Measurements from ENCODE around the gene ABHD17C.

ABHD17C gene

DNA sequence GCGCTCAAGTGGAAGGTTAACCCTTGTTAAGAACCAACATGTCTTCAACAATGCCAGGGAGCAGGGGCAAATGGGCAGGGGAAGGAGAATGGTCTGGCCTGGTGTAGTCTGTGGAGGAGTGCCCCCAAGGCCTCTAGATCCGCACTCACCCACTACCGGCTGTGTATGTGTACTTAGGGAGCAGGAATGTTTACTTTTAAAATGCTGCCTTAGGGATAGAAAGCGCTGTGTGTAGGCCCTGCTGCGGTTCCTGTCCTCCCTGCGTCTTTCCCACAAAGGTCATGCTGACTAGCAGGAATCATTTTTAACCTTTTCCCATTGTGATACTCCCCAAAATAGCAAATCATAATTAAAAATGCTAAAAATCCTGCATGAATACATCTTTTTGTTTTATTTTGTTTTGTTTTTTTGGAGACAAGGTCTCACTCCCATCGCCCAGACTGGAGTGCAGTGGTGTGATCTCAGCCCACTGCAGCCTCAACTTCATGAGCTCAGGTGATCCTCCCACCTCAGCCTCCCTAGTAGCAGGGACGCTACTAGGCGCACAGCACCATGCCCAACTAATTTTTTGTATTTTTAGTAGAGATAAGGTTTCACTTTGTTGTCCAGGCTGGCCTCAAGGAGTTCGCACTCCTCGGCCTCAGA lies 48.2 kb downstream of the ABHD17C start:
- TF ChIP-seq, protein P1, sequence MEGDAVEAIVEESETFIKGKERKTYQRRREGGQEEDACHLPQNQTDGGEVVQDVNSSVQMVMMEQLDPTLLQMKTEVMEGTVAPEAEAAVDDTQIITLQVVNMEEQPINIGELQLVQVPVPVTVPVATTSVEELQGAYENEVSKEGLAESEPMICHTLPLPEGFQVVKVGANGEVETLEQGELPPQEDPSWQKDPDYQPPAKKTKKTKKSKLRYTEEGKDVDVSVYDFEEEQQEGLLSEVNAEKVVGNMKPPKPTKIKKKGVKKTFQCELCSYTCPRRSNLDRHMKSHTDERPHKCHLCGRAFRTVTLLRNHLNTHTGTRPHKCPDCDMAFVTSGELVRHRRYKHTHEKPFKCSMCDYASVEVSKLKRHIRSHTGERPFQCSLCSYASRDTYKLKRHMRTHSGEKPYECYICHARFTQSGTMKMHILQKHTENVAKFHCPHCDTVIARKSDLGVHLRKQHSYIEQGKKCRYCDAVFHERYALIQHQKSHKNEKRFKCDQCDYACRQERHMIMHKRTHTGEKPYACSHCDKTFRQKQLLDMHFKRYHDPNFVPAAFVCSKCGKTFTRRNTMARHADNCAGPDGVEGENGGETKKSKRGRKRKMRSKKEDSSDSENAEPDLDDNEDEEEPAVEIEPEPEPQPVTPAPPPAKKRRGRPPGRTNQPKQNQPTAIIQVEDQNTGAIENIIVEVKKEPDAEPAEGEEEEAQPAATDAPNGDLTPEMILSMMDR (IDR thresholded peaks at IDR 0.05; ENCODE audit: low read depth, low read length, missing control alignments) = no peak
- H3K4me3 ChIP-seq (ENCODE audit: low read depth, low read length) = no peak overlapping the region
- DNase-seq (ENCODE audit: low read depth) = no peak
- in situ Hi-C loops (cut with HindIII; ENCODE audit: low sequenced_read_pairs) = no loop called here

DNA sequence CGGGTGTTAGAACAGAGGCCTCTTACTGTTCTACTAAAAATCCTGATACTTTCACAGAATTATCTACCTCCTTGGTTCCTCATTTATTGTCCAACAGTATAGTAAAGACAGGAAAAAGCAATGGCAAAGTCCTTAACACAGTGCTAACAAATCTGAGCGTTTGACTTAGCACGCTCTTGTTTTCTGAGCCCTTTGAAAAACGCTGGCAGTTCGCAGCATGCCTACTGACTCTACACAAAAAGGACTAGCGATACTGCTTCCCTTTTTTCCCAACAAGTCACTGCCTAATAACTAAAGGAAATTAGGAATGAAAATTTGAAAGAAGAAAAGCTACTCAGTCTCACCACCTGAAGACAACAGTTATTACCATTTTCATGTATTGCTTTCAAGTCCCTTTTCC lies 49.3 kb downstream of the ABHD17C start:
- DNase-seq (ENCODE audit: low read depth) = no peak
- H3K4me3 ChIP-seq (ENCODE audit: low read depth, low read length) = no peak overlapping the region
- in situ Hi-C loops (cut with HindIII; ENCODE audit: low sequenced_read_pairs) = no loop called here
- TF ChIP-seq, protein P1 (IDR thresholded peaks at IDR 0.05; ENCODE audit: low read depth, low read length, missing control alignments) = no peak

GRCh38 chr15:80744826-80745225 lies 49.7 kb downstream of the ABHD17C start:
- TF ChIP-seq, protein P1 (IDR thresholded peaks at IDR 0.05; ENCODE audit: low read depth, low read length, missing control alignments) = no peak
- H3K4me3 ChIP-seq (ENCODE audit: low read depth, low read length) = no peak overlapping the region
- DNase-seq (ENCODE audit: low read depth) = no peak
- in situ Hi-C loops (cut with HindIII; ENCODE audit: low sequenced_read_pairs) = no loop called here

DNA sequence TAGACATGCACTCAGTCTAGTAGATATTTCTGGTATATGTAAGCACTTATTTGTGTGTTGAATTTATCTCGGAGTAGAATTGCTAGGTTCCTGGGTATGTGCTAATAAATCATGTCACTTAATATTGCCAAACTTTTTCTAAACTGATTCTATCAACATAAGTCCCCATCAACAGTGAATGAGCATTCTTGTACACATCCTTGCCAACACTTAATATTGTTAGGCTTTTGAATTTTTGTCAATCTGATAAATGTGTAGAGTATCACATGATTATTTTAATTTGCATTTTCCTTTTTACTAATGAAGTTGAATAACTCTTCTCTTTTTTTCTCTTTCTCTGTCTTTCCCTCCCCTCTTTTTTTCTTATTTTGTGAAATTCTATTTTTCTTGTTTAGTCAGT lies 50.8 kb downstream of the ABHD17C start:
- no peak overlapping the region for H3K4me3 ChIP-seq (ENCODE audit: low read depth, low read length)
- TF ChIP-seq, protein P1 (IDR thresholded peaks at IDR 0.05; ENCODE audit: low read depth, low read length, missing control alignments) = no peak
- in situ Hi-C loops (cut with HindIII; ENCODE audit: low sequenced_read_pairs) = no loop called here
- no peak for DNase-seq (ENCODE audit: low read depth)

DNA sequence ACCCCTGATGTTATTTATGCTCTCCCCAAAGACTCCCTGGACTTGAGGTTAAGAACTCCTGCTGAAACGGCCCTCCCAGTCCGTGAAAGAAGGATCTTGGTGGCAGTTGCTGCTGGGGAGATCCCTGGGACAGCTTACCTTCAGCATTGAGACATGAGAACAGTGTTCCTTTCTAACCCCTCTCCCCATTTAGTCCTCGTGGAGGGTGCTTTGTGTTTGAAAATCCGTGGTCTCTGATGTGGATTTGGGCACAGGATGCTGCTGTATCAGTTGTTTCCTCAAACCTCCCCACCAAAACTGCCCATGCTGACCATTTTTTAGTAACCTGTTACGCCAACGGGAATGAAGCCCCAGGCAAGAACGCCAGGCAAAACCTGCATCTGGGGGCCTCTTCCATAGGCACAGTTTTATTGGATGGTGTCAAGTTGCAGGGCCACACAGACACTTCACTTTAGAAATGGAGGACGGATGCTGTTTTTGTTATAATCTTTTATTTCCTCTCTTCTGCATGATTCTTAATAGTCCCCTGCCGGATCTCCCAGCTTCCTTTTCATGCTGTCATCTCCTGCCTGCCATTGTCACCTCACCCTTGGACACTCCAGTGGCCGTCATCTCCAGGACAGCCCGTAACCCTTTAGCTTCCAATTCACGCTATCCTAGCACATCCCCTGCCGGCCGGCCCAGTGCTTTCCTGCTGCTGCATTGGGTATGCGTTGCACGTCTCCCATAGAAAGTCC lies 52.4 kb downstream of the ABHD17C start:
- in situ Hi-C loops (cut with HindIII; ENCODE audit: low sequenced_read_pairs) = no loop called here
- TF ChIP-seq, protein P1 (IDR thresholded peaks at IDR 0.05; ENCODE audit: low read depth, low read length, missing control alignments) = peak; percentile 41
- no peak for DNase-seq (ENCODE audit: low read depth)

DNA sequence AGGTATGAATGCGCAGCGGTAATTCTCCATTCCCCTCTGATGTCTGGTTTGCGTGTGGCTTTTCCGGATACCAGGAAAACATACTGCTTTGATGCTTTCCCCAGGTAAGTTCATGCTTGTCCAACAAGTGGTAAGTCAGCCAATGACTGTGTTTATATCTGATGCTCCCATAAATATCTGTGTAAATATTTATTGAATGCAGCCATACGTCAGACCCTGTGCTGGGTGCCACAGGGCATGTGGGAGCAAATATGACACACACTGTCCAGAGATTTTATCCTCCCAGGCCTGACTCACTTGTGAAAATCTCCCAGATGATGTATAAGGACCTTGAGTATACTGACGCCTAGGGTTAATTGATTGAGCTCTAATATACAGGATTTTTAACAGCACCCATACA lies 54.5 kb downstream of the ABHD17C start:
- in situ Hi-C loops (cut with HindIII; ENCODE audit: low sequenced_read_pairs) = no loop called here
- H3K4me3 ChIP-seq (ENCODE audit: low read depth, low read length) = no peak overlapping the region
- no peak for DNase-seq (ENCODE audit: low read depth)
- TF ChIP-seq, protein P1 (IDR thresholded peaks at IDR 0.05; ENCODE audit: low read depth, low read length, missing control alignments) = no peak

More for the DNA sequence above, 52.4 kb downstream of the ABHD17C start:
- peak overlapping the region; percentile 4 for H3K4me3 ChIP-seq (ENCODE audit: low read depth, low read length)
